ENCODE results near the gene MMP20. TPM values are rescaled to one million over a fixed set of nuclear protein-coding genes. Genes with fewer than 3 reads are reported as not detected.

Gene MMP20
- total and polyA plus RNA-seq, 2 experiments from 2014 or later, result not detected

- Mint-ChIP-seq H3K4me1 (peaks cover 8% of the 10 kb centered on the region), H3K4me3 (no peak overlapping the region), H3K36me3 (ENCODE audit: low read depth) (no peaks in the 10 kb centered on the region), H3K9me3 (no peaks in the 10 kb centered on the region), H3K27me3 (ENCODE audit: insufficient read depth, low read depth, poor library complexity) (no peaks in the 10 kb centered on the region), H3K27ac (no peak overlapping the region)
- Histone ChIP-seq H3K4me3 (no peak overlapping the region), H3K36me3 (ENCODE audit: insufficient read depth) (no peaks in the 10 kb centered on the region), H4K20me1 (replicated peaks; ENCODE audit: insufficient read depth) (no peaks in the 10 kb centered on the region), H3K4me1 (ENCODE audit: insufficient read depth) (peaks cover 5% of the 10 kb centered on the region; the same call in 1 of the 2 replicates), H2AFZ (no peak overlapping the region), H3K27ac (ENCODE audit: low read depth) (no peak overlapping the region), H3K79me2 (replicated peaks; ENCODE audit: insufficient read depth) (no peaks in the 10 kb centered on the region), H3K9me2 (ENCODE audit: insufficient read depth) (no peaks in the 10 kb centered on the region), H3K27me3 (ENCODE audit: insufficient read depth) (no peaks in the 10 kb centered on the region), H3F3A (replicated peaks; ENCODE audit: low read depth) (no peaks in the 10 kb centered on the region), H3K4me2 (no peak overlapping the region)
- DNase-seq (ENCODE audit: low spot score) (no peak), ATAC-seq (no peak)
- no peak for TF ChIP-seq ZNF114 (CRISPR knock-in tag; IDR thresholded peaks at IDR 0.05)
- no peak for TF ChIP-seq ZNF331 (CRISPR knock-in tag; IDR thresholded peaks at IDR 0.05; ENCODE audit: low read depth)
- TF ChIP-seq ZNF462 (CRISPR knock-in tag; IDR thresholded peaks at IDR 0.05), result no peak
- no peak for TF ChIP-seq STAT1 (IDR thresholded peaks at IDR 0.05; ENCODE audit: unreplicated experiment)
- TF ChIP-seq NANOG (IDR thresholded peaks at IDR 0.05; ENCODE audit: borderline replicate concordance), result no peak
- TF ChIP-seq CTCF (conservative IDR thresholded peaks at IDR 0.05; ENCODE audit: low read depth in 2 of 2), result no peak
- TF ChIP-seq REST (IDR thresholded peaks at IDR 0.05; ENCODE audit: unreplicated experiment), result no peak
- TF ChIP-seq EZH2 (IDR thresholded peaks at IDR 0.05; ENCODE audit: low read depth, unreplicated experiment), result no peak
- TF ChIP-seq JUNB (IDR thresholded peaks at IDR 0.05; ENCODE audit: unreplicated experiment), result no peak
These were observed 78.1 kb downstream of the MMP20 start for GRCh38 chr11:102546923-102547471.
